ENCODE results near the gene RBM43. TPM values are rescaled to one million over a fixed set of nuclear protein-coding genes. Genes with fewer than 3 reads are reported as not detected.

Gene RBM43
- total RNA-seq, 1 experiment from 2014 or later = 1.8 TPM

GRCh38 chr2:151287513-151288250 lies 26.0 kb upstream of the RBM43 start:
- Histone ChIP-seq H2BK15ac (ENCODE audit: low read depth, low read length) (no peak overlapping the region), H3K23me2 (ENCODE audit: insufficient read length, low read depth, low read length, poor library complexity, severe bottlenecking) (peaks cover 6% of the 10 kb centered on the region), H3K79me1 (ENCODE audit: insufficient read depth, low read depth, low read length, poor library complexity, severe bottlenecking) (no peaks in the 10 kb centered on the region), H4K91ac (ENCODE audit: insufficient read length, low read depth, low read length) (no peak overlapping the region), H2AFZ (ENCODE audit: low read length) (no peak overlapping the region), H2BK12ac (ENCODE audit: insufficient read length, low read depth, low read length) (no peak overlapping the region), H3K9me3 (ENCODE audit: control insufficient read depth, low read depth, low read length) (no peaks in the 10 kb centered on the region), H3K27me3 (ENCODE audit: insufficient read depth, low read length) (no peaks in the 10 kb centered on the region), H3K27ac (ENCODE audit: insufficient read length, low read depth, low read length) (no peak overlapping the region), H4K20me1 (ENCODE audit: control insufficient read depth, insufficient read depth, insufficient read length) (no peaks in the 10 kb centered on the region), H3K4ac (ENCODE audit: low read depth, low read length) (no peak overlapping the region), H4K8ac (replicated peaks; ENCODE audit: insufficient read length, low read depth, low read length) (no peak overlapping the region), H2AK5ac (ENCODE audit: insufficient read length, low read length) (no peak overlapping the region), H2BK20ac (ENCODE audit: low read depth, low read length, poor library complexity, severe bottlenecking) (no peak overlapping the region), H3K23ac (ENCODE audit: insufficient read length, low read depth, low read length) (no peak overlapping the region), H3K18ac (ENCODE audit: insufficient read length, low read depth, low read length) (no peak overlapping the region), H3K56ac (ENCODE audit: insufficient read length, low read depth, low read length) (no peak overlapping the region), H3T11ph (ENCODE audit: low read length) (no peak overlapping the region), H3K9ac (ENCODE audit: extremely low read depth, insufficient read length, low read length) (no peak overlapping the region), H2BK120ac (ENCODE audit: low read depth, low read length, poor library complexity, severe bottlenecking) (no peak overlapping the region), H3K4me2 (ENCODE audit: insufficient read depth, insufficient read length, low read length) (no peak overlapping the region), H2BK5ac (ENCODE audit: insufficient read length, low read length) (no peak overlapping the region), H3K4me1 (ENCODE audit: insufficient read depth, low read length) (no peaks in the 10 kb centered on the region; the same call in 1 of the 2 replicates), H3K79me2 (ENCODE audit: insufficient read depth, low read length) (no peaks in the 10 kb centered on the region), H4K5ac (ENCODE audit: insufficient read length, low read depth, low read length) (no peak overlapping the region), H3K14ac (ENCODE audit: insufficient read depth, low read length) (no peak overlapping the region)
- Mint-ChIP-seq H3K4me1 (peaks cover 12 to 15% of the 10 kb centered on the region in 2 experiments), H3K4me3 (peak overlapping the region in 1 of 2 experiments; percentile 3; a peak in 2 of 5 replicates), H3K27me3 (ENCODE audit: low read depth) (peaks cover 3% of the 10 kb centered on the region), H3K27ac (no peak overlapping the region), H3K9me3 (no peaks in the 10 kb centered on the region; a peak in 2 of 5 replicates), H3K36me3 (ENCODE audit: insufficient read depth in 1 of 3, low read depth in 3 of 3) (peaks cover 0 to 1% (median 0%) of the 10 kb centered on the region in 3 experiments; a peak in 1 of 7 replicates)
- no CpG with 5 or more reads among the region's 5 CpGs for WGBS (ENCODE audit: extremely low coverage, insufficient read length, low lambda C conversion rate)
- no peak for DNase-seq
- no peak for TF ChIP-seq CTCF (conservative IDR thresholded peaks at IDR 0.05)
